HG03565 (cell line): ENCODE results near the gene FABP6.
"Not testable (repeated sequence)": the region's sequence is repeated elsewhere in the genome, so short reads cannot be mapped to it uniquely, and the experiment has no call there.

Experiments
- ATAC-seq: cut with Tn5 transposase; IDR thresholded peaks from one replicate; pipeline ENCODE4 v1.9.1; 2021; ENCODE audit warnings: mild to moderate bottlenecking, moderate library complexity; ENCODE audit not compliant: unreplicated experiment

The FABP6 gene

DNA sequence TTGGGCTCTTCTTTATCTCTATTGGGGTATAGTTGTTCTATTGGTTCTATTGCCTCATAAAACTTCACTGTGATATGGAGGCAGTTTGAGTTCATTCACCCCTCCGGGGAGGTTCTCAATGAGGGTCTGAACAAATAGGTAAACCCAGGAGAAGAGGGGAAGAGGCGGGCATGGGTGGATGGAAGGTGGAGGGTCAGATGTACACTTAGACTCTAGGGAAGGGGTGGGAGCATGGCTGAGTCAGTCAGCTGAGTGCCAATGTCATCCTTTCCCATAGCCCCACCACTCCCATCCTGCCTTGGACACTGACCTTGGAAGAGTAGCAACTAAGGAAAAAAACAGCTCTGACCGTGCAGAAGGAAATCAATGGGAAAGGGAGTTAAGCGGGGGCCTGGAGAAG is 9.9 kb upstream of the FABP6 start:
- ATAC-seq, result no peak

DNA sequence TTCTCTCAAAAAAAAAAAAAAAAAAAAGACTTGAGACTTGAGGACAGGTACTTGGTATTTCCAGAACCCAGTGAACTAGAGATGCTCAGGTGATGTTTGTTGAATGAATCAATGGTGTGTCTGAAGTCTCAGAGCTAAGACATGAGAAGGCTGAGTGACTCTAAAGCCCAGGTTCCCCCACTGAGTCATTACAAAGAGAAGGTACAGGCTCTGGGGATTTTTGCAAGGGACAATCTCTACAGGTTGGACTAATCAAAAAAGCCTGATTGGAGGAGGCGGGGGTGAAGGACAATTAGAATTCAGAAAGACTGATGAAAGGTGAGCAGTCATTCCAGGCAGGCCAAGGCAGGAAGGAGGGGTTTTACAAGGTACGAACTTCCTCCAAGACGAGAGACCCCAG is 8.2 kb upstream of the FABP6 start:
- no peak for ATAC-seq

DNA sequence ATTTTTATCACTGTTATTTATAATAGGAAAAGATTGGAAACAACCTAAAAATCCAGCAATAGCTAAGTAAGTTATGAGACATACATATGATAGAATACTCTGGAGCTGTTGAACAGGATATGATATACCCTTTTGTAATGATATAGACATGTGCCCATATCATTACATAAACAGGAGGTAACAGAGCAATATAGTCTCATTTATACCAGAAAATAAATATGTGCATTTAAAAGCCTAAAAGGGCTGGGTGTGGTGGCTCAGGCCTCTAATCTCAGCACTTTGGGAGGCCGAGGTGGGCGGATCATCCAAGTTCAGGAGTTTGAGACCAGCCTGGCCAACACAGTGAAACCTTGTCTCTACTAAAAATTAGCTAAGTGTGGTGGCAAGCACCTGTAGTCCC is 2.3 kb upstream of the FABP6 start:
- no peak for ATAC-seq

DNA sequence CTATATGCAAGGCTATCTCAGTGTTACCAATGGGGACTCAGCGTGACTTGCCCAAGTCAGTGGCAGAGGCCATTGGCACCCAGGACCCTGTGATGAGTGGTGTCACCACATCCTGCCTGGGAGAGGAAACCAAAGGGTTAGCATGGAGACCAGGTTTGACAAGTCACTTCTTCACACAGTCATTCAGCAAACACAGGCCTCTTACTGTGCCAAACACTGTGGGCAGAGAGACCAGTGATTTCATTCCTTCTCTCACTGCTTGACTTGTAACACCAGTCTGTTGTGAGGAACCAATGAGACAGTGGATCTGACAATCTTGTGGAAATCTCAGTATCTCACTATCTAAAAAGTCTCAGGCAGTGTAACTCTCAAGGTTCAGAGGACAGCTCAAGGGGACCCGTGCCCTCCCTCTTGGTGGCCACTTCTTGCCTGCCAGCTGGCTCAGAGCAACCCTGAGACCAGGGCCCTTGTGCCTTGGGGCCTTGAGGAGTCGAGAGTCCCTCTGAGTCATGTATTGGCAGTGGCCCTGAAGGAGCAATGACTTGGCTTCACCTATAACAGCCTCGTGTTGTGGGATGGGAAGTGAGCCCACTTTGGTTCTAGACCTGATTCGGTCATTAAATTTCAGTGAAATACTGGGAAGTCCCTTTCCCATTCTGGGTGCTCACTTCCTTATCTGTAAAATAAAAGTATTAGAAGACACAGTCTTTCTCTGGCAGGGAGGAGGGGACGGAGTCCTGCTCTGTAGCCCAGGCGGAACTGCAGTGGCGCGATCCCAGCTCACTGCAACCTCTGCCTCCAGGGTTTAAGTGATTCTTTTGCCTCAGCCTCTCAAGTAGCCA is 1.6 kb downstream of the FABP6 start:
- ATAC-seq, result no peak

DNA sequence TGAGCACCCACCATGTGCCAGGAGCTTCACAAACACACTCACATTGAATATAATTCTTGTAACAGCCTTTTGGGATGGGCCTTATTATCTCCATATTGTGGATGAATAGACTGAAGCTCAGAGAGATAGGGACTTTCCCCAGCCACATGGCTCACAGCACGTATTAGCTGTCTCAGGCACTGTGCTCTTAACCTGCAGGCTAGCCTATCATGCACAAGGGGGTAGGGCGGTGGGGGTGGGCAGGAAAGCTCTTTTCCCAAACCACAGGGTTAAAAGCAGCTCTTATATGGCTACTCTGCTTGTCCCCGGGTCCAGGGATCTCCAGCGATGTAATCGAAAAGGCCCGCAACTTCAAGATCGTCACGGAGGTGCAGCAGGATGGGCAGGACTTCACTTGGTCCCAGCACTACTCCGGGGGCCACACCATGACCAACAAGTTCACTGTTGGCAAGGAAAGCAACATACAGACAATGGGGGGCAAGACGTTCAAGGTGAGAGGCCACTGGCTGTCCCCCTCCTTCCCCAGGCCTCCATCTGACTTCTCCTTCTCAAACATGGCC is 2.6 kb downstream of the FABP6 start:
- peak; percentile 37 for ATAC-seq

DNA sequence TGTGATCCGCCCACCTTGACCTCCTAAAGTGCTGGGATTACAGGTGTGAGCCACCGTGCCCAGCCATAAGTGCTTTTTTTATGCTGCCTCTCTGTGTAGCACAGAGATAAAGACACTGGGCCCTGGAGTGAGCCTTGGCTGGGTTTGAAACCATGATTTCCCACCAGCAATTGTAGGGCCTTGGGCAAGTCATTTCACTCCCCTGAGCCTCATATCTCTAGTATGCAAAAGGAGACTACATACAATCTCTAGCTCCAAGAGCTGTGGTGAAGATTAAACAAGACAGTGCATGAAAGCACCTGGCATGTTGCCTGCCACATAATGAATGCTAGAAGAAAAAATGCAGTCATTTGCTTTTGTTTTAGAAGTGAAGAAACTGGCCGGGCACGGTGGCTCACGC is 3.9 kb downstream of the FABP6 start:
- no peak for ATAC-seq

DNA sequence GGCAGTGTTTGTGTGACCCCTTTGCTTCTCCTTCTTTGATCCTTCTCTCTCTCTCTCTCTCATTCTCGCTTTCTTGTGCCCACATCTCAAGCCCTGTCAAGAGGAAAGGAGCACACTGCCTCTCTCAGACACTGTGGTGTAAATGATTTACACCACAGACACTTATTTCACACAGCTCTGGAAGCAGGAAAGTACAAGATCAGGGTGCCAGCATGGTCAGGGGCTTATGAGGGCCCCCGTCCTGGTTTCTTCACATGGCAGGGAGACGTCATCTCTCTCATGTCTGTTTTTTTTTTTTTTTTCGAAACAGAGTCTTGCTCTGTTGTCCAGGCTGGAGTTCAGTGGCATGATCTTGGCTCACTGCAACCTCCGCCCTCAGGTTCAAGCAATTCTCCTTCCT is 6.4 kb downstream of the FABP6 start:
- no peak for ATAC-seq

DNA sequence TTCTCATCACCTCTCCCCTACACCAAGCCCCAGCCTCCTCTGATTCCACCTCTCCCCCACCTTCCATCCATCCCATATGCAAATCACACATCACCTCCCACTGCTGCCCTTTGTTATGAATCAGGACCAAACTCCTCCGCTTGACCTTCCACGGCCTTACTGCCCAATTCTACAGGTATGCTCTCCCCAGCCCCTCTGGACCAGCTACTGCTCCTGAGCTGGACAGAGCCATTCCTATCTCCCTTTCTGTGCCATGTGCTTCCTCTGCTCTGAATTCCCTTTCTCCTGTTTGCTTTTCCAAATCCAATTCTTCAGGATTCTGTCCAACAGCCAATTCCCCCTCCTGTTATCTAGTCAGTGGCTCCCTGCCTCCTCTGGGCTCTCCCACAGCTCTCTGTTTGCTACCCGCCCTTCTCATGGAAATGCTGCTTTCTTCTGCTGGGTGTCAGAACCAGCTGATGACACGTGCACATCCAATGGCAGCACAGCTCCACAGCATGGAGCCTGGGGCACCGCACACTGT is 8.3 kb downstream of the FABP6 start:
- ATAC-seq, result no peak

DNA sequence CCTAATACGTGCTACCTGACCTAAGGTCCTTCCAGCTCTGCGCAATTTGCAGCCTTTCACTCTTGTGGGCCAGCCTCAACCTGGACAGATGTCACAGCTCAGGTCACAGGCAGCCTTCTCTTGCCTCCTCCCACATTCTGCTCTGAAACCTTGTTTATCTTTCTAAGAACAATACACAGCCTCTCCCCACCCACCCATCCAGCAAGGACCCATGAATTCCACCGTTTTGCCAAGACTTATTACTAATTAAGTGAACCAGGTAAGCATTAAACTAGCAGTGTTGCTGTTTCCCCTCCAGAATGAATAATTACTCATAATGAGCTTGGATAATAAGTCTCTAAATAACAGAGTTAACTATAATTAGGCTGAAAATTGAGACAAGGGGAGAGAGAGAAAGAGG is 11.0 kb downstream of the FABP6 start:
- ATAC-seq, result no peak

DNA sequence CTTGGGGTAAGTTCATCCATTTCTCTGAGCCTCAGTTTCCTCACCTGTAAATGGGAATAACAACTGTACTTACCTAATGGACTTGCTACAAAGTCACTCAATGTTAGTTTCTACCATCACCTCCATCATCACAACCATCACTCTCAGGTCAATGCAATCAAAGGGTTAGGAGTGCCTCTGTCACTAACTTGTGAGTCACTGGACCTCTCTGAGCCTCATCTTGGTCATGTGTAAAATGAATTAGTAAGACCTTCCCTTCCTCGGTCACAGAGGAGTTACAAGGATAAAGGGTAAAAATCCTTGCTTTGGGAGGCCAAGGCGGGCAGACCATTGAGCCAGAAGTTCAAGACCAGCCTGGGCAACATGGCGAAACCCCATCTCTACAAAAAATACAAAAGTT is 12.8 kb downstream of the FABP6 start:
- no peak for ATAC-seq

DNA sequence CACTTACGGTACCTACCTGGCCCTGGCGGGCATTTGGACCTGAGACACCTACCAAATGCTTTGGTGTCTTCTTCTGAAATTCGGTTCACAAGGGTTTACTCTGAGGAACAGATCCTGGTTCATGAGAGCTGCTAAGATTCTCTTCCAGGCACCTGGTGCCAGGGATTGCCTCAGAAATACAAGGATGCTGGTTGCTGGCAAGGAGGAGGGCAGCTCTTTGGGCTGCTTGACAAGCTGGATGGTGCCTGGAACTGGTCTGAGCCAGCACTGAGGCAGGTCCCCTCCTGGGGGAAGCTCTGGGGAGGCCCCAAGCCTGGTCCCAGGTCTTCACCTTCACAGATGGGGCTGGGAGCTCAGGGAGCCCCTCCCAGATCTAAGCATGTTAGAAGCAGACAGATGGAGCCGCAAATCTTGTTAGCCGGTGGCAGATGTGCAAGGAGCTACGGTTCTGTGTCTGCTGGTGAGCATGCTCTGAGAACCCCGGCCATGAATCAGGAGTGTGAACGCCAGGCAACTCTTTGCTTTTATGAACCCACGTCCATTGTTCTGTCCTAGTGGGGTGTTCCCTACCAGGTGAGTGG is 16.3 kb downstream of the FABP6 start:
- no peak for ATAC-seq

DNA sequence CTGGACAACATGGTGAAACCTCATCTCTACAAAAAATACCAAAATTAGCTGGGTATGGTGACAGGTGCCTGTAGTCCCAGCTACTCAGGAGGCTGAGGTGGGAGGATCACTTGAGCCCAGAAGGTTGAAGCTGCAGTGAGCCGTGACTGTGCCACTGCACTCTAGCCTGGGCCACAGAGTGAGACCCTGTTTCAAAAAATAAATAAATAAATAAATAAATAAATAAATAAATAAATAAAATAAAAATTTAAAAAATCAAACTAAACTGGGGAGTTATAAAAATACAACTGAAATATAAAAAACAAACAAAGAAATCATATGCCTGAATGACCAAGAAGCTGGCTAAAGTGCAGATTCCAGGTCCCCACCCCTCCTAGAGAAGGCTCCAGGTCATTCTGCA is 20.3 kb downstream of the FABP6 start:
- ATAC-seq, result not testable (repeated sequence)

DNA sequence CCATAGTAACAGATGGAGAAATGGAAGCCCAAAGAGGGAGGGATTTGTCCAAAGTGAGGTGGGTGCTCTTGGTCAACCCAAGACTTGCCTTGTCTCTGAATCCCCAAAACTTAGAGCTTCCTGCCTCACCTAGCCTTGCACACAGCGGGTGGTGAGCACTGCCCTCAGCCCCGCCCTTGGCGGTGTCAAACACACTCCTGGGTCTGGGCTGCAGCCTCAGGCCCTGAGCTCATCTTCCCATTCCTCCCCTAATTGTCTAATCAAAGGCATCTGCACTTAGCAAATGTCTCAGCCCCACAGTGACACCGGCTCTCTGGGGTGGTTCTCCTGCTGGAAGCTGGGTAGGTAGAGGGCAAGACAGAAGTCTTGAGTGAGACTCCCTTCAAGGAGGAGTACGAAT is 20.9 kb downstream of the FABP6 start:
- no peak for ATAC-seq

DNA sequence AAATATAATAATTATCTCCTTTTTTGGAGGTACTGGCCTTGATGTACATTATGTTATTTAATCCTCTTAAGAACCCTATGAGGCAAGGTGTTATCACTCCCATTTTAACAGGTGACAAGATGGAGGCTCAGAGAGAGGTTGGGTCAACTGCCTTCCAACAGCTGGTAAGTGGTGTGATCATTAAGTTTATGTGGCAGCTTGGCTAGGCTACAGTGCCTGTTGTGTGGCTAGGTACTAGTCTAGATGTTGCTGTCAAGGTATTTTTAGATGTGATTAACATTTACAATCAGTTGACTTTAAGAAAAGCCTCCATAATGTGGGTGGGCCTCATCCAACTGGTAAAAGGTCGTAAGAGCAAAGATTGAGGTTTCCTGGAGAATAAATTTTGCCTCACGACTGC is 21.5 kb downstream of the FABP6 start:
- no peak for ATAC-seq

DNA sequence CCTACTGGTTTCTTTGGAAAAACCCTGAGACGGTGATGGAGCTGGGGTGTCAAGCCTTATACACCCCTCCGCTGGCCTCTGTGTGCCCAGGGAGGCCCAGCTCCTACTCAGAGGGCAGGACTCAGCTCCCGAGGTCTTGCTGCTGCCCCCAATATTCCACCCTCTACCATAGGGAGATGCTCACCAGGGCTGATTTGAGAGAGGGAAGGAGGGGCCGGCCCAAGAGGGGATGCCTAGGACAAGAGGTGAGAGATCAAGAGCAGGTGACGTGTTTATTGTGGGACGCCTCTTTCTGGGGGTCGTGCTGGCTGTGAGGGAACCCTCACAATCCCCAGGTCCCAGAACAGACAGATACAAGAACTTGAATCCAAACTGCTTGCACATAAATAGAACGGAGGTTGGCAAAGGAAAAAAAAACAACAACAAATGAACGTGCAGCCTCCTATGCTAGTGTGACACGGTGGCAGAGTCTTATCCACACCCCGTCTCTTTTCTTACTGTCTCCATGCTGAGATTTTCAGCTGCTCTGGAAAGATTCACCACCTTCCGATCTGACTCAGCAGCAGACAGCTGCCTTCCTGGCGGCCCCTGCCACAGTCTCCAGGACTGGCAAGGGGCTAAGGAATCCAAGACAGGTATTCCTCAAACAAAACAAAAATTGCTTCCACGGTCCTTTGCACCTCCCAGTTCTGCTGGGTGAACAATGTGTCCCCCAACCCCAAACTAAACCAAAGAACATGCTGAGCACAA is 22.3 kb downstream of the FABP6 start:
- no peak for ATAC-seq

DNA sequence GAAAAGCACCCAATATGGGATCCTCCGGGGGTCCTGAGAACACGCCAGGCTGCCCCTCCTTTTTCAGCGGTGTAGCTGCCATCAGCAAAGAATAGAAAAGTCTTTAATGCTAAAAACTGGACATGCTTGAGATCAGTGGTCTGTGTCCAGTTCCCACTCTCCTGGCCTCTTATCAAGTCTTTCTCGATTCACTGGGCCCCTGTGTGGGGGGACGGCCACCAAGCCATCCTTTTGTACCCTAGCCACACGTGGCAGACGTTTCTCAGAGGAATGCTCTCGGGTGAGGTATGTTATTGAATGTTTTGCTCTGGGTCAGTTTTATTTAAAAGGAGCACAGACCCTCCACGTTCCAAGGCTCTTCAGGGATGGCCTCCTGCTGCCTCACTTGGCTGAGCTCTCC is 23.6 kb downstream of the FABP6 start:
- no peak for ATAC-seq

DNA sequence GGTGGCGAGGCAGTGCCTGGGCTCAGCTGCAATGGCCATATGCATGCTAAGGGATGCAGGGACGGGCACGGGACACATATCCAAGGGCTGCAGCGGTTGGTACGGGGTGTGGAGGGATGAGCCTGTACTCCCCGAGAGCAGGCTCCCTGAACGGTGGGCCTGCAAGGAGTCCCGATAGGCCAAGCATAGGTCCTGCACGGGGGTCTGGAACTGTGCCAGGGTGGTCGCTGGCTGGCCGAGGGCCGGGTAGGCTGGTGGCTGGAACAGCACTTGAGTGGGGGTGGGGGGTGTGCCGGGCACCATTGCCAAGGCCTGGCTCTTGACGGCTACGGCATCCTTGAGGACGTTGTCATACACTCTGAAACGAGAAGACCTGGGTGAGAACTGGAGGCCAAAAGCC is 24.1 kb downstream of the FABP6 start:
- no peak for ATAC-seq

DNA sequence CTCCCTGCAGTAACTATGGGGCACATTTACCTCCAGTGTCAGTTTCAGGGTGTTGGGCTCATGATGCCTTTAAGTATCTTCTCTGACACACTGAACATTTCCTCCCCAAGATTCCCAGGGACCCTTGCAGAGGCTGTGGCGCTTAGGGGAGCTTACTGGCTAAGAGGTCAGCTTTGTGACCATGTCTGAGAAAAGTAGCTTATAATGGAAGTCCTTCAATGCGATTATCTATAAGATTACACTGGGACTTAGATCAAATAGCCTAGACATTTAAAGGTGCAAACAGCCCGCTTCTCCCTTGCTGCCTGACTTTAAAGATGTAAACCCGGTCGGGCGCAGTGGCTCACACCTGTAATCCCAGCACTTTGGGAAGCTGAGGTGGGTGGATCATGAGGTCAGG is 25.4 kb downstream of the FABP6 start:
- ATAC-seq, result no peak

DNA sequence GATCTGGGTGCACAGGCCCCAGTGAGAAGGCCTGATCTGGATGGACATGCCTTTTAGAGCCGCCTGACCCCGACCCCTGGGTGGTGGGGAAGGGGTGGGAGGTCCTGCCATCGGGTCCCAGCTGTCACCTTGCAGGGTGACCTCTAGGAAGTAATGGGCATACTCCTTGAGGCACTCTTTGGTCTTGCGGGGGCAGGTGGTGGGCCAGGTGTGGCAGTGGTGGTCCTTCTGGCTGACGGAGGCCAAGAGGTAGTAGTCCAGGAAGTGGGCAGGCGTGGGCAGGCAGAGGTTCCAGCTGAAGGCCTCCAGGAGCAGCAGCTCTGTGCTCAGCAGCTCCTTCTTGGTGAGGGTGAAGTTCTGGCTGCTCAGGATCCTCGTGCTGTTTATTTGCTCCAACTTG is 30.0 kb downstream of the FABP6 start:
- ATAC-seq, result no peak

DNA sequence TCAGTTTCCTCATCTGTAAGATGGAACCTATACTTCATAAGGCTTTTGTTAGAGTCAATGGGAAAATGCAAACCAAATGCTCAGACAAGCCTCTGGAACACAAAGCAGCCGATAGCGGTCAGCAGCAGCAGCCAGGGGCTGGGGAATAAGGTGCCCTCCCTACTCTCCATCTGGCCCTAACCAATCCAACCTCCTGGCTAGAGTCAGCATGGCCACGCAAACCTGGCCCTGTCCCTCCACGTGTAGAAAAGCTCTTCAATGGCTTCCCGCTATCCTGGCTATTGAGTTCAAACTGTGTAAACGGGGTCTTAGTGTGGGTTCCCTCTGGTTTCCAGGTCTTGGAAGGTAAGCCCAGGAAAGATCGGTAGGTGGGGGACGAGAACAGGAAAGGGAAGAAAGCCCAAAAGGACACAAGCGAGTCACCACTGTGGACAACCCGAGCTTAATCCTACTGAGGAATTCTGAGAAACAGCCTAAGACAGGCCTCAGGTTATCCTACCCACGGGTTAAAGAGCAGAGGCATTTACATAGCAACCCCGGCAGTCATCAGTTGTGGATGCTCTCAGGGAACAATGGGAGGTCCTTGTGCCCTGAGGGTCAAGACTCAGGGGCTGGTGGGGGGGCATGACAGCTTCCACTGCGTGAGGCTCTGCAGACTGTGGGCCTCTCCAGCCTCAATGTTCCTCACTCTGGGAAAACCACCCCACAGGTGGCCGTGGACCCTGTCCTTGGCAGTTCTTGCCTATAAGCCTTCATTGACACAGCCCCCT is 30.9 kb downstream of the FABP6 start:
- ATAC-seq, result no peak
